ENCODE results near the gene ORM2. TPM values are rescaled to one million over a fixed set of nuclear protein-coding genes. Genes with fewer than 3 reads are reported as not detected.
"Not testable (repeated sequence)": the region's sequence is repeated elsewhere in the genome, so short reads cannot be mapped to it uniquely, and the experiment has no call there.

Gene ORM2
- polyA plus RNA-seq (2012; ENCODE audit: missing spikeins): not detected

DNA sequence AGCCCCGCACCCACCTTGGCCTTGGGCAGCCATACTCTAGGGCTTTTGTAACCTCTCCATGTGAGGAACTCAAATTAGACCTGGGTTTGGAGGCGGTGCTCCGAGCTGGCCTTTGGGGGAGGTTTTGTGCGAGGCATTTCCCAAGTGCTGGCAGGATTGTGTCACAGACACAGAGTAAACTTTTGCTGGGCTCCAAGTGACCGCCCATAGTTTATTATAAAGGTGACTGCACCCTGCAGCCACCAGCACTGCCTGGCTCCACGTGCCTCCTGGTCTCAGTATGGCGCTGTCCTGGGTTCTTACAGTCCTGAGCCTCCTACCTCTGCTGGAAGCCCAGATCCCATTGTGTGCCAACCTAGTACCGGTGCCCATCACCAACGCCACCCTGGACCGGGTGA is at the start of gene ORM2:
Gene ORM2, plus strand, starts transcription at position 245 of the 398 bp plus-strand sequence. Its CDS starts 36 bp downstream, at position 281.
- not testable (repeated sequence) for FAIRE-seq; DNase-seq (ENCODE audit: insufficient read length)

DNA sequence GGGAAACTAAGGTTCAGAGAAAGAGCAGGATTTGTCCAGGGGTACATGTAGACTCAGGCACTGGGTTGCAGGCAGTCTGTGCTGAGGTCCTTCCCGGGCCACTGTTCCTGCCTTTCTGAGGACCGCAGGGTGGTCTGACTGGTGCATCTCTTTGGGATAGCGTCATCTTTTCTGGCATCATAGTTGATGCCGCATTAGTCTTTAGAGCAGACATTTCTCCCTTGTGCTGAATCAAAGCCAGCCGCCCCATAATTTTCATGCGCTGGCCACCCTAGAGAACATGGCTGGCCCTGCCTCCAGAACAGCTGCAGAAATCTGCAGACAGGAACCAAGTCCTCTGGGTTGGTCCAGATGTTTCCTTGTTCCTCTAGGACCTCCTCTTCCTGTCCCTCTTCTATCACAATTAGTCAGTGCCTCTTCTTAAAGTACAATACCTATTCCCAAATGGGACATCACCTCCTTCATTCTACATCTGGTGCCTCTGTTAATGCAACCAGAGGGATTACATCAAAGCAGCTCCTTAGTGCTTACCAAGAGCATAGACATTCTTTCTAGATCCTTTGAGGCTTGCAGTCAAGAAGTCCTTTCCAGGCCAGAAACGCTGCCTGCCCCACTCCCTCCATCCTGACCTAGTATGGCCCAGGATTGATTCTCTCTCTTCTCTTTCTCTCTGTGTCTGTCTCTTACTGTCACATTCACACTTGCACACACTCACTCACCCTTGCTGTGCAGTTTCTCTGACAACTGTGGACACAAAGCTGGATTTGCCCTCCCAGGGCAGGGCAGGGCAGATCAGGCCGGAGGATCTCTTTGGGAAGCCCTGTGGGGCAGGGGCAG is 48.8 kb upstream of the ORM2 start:
- DNase-seq (ENCODE audit: insufficient read length): no peak
- no peak for FAIRE-seq
- no peak for TF ChIP-seq TAF1 (IDR thresholded peaks at IDR 0.05; ENCODE audit: borderline replicate concordance, low read depth, low read length)
- TF ChIP-seq POLR2A (IDR thresholded peaks at IDR 0.05; ENCODE audit: low read depth, low read length): no peak
- no peak for TF ChIP-seq POLR2AphosphoS5 (IDR thresholded peaks at IDR 0.05; ENCODE audit: low read depth, low read length)

DNA sequence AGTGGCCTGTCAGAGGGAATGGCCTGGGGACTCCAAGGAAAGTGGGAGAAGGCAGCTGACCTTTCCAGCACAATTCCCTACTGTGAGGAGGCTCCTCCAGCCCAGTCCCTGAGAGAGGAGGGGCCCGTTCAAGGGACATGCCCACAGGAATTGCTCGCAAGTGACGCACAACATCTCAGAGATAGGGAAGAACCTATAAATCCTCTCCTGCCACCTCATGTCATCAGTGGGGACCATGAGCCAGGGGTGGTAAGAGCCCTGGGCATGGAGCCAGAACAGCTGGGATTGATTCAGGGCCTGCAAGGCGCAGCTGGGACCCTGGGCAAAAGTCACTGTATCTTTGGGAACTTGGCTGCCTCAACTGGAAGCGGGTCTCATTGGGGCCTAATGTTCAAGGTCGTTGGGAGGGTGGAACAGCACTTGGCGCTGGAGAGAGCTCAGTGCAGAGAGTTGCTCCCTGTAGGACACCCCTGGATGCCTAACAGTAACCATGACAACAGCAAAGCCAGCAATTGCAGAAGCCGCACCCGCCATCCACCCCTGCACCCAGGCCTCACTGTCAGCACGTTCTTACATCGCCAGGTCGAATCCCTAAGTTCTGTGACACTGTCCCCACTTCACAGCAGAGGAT is 48.1 kb upstream of the ORM2 start:
- FAIRE-seq: no peak
- DNase-seq (ENCODE audit: insufficient read length): no peak
- TF ChIP-seq POLR2AphosphoS5 (IDR thresholded peaks at IDR 0.05; ENCODE audit: low read depth, low read length) (no peak), POLR2A (IDR thresholded peaks at IDR 0.05; ENCODE audit: low read depth, low read length) (no peak), TAF1 (IDR thresholded peaks at IDR 0.05; ENCODE audit: borderline replicate concordance, low read depth, low read length) (no peak)

DNA sequence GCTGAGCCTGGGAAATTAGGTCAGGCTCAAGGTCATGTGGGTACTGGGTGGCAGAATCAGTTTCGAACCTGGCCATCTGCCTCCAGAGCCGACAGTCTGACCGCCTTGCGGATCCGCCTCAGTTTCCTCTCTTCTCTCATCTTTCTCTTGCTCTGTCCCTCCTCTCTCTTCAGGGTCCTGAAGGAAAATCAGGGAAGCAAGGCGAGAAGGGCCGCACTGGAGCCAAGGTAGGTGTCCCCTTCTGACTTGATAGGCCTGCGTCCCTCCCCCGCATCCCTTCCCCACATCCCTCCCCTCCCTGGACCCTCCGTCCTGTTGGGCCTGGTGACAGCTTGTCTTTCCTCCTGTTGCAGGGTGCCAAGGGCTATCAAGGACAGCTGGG is 47.6 kb upstream of the ORM2 start:
- FAIRE-seq (no peak), DNase-seq (ENCODE audit: insufficient read length) (no peak)
- no peak for TF ChIP-seq TAF1 (IDR thresholded peaks at IDR 0.05; ENCODE audit: borderline replicate concordance, low read depth, low read length)
- TF ChIP-seq POLR2AphosphoS5 (IDR thresholded peaks at IDR 0.05; ENCODE audit: low read depth, low read length): no peak
- no peak for TF ChIP-seq POLR2A (IDR thresholded peaks at IDR 0.05; ENCODE audit: low read depth, low read length)

DNA sequence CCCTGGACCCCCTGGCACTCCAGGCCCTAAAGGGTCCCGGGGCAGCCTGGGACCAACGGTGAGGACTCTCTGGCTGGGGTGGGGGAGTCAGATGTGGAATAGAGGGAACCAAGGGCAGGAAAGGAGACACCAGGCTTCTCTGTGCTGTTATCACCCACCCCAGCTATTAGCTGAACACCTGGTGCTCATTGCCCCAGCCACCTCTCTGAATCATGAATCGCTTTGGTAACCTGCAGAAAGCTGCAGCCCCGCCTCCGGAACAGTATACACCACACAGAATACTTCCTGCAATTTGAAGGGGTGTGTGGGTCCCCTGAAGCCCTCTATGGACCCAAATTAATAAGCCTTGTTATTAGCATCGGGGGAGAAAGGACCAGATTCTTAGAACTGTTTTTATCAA is 47.2 kb upstream of the ORM2 start:
- no peak for DNase-seq (ENCODE audit: insufficient read length)
- TF ChIP-seq POLR2A (IDR thresholded peaks at IDR 0.05; ENCODE audit: low read depth, low read length) (no peak), TAF1 (IDR thresholded peaks at IDR 0.05; ENCODE audit: borderline replicate concordance, low read depth, low read length) (no peak), POLR2AphosphoS5 (IDR thresholded peaks at IDR 0.05; ENCODE audit: low read depth, low read length) (no peak)
- no peak for FAIRE-seq

DNA sequence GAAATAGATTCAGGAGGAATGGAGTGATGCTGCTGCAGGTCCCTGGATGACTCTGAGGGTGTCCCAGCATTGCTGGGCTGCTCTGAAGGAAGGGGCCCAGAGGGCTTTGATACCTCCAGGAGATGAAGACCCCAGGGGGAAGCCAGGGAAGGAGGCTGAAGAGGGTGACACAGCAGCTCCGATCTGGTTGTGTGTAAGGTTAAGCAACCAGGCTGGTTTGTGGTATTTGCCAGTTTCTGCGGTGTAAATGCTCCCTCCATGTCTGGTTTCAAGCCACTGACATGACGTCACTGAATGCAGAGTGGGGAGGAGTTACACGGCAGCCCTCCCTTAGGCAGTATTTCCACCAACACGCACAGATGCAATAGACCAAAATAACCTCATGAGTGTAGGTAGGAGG is 46.7 kb upstream of the ORM2 start:
- DNase-seq (ENCODE audit: insufficient read length): no peak
- FAIRE-seq: no peak
- TF ChIP-seq POLR2A (IDR thresholded peaks at IDR 0.05; ENCODE audit: low read depth, low read length) (no peak), POLR2AphosphoS5 (IDR thresholded peaks at IDR 0.05; ENCODE audit: low read depth, low read length) (no peak), TAF1 (IDR thresholded peaks at IDR 0.05; ENCODE audit: borderline replicate concordance, low read depth, low read length) (no peak)

DNA sequence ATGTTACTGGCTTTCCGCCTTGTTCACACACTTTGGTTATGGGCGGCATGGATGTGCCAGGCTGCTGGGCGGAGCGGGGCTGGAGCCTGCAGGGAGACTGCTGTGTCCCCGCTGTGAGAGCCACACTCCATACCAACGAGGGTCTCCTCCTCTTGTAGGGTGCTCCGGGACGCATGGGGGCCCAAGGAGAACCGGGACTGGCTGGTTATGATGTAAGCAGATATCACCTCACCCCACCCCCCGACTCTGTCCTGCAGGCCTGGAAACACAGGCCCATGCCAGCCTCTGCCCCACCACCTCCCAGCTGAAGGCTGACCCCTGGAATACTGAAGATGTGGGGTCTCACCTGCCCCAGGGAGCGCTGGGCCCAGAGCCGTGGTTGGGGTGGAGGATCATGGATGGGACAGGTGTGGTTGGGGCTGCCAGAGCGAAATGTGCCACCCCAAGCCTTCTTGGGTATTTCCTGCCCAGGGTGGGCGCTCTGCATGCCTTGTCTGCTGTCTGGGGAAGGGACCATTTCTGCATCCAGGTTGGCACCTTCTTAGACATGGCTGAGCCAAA is 46.0 kb upstream of the ORM2 start:
- DNase-seq (ENCODE audit: insufficient read length) (no peak), FAIRE-seq (no peak)
- TF ChIP-seq POLR2AphosphoS5 (IDR thresholded peaks at IDR 0.05; ENCODE audit: low read depth, low read length) (no peak), TAF1 (IDR thresholded peaks at IDR 0.05; ENCODE audit: borderline replicate concordance, low read depth, low read length) (no peak), POLR2A (IDR thresholded peaks at IDR 0.05; ENCODE audit: low read depth, low read length) (no peak)

DNA sequence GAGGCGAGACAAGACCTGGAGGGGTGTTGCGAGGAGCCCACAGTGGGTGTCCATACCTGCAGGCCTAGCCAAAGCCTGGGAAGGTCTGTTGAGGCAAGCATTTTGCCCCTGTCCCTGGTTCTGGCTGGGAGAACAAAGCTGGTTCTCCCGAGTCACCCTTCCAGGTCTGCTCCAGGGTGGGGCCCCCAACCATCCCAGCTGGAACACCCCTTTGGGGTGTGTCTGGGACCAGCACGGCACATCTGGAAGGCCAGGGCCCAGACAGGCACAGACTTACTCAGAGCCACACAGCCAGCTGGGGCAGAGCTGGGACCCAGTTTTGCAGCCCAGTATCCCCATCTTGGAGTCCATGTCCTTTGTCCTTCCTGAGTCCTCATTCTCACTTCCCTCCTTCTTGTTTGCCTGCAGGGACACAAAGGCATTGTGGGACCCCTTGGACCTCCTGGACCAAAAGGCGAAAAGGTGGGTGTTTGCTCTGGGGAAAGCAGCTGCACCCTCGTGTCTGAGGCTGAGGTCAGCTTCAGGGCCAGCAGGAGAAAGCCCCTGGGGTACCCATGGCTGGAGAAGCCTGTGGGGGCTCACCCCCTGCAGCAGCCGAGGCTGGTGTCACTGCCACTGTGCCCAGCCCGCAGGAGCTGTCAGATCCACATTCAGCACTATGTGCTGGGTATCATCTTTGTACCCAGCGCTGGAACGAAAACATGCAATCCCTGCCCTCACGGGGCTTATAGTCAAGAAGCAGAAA is 45.2 kb upstream of the ORM2 start:
- DNase-seq (ENCODE audit: insufficient read length) (no peak), FAIRE-seq (no peak)
- TF ChIP-seq POLR2A (IDR thresholded peaks at IDR 0.05; ENCODE audit: low read depth, low read length) (no peak), TAF1 (IDR thresholded peaks at IDR 0.05; ENCODE audit: borderline replicate concordance, low read depth, low read length) (no peak), POLR2AphosphoS5 (IDR thresholded peaks at IDR 0.05; ENCODE audit: low read depth, low read length) (no peak)

DNA sequence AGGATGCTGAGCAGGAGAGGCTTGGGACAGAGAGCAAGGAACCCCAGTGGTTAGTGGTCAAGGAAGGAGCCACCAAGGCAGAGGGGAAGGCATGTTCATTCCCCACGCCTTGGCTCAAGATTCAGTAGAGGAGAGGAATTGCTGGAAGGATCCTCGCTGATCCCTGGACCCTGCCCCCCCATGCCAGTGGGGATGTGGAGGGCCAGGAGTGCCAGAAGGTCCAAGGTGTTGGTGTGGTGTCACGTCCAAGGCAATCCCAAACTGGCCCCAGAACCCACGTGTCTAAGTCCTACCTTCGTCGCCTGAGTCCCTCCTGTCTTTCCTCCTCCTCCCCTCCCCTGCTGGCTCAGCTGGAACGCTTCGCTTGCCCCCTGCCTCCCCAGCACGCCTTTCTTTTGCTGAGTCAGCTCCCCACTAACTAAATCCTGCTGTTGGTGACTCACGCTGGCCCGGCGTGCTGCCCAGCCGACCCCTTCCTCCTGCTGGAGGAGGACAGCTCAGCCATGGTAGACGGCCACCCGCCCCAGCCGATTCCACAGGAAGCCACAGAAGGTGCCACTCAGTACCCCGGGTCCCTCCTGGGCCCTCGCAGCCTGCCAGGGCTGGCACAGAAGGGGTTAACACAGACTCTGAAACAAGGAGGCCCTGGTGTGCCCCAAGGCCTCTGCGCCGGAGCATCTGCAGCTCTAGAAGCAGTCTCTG is 44.4 kb upstream of the ORM2 start:
- no peak for DNase-seq (ENCODE audit: insufficient read length)
- FAIRE-seq: no peak
- TF ChIP-seq TAF1 (IDR thresholded peaks at IDR 0.05; ENCODE audit: borderline replicate concordance, low read depth, low read length): no peak
- TF ChIP-seq POLR2A (IDR thresholded peaks at IDR 0.05; ENCODE audit: low read depth, low read length): no peak
- no peak for TF ChIP-seq POLR2AphosphoS5 (IDR thresholded peaks at IDR 0.05; ENCODE audit: low read depth, low read length)

DNA sequence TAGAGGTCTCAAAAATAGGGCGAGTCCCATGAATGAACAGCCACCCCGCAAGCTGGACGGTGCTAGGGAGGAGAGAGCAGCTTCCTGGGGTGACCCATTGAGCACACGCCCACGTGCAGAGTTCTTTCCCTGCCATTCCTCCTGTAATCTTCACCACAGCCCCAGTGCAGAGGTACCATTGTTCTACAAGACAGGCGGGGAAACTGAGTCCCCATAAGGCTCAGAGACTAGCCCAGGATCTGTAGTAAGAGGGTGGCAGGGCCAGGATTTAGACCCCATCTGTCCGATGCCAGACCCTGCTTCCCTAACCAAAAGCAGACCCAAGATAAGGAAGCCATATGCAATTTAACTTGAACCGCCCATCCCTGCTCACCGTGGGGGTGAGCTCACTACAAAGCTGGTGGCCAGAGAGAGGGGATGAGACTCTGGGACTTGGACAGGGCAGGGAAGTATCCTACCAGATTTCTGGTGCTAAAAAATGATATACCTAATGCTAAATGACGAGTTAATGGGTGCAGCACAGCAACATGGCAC is 43.5 kb upstream of the ORM2 start:
- DNase-seq (ENCODE audit: insufficient read length): no peak
- no peak for TF ChIP-seq POLR2A (IDR thresholded peaks at IDR 0.05; ENCODE audit: low read depth, low read length)
- no peak for TF ChIP-seq POLR2AphosphoS5 (IDR thresholded peaks at IDR 0.05; ENCODE audit: low read depth, low read length)
- FAIRE-seq: no peak
